HepG2 (cell line): ENCODE results near the gene CDX1. TPM values are rescaled to one million over a fixed set of nuclear protein-coding genes. Genes with fewer than 3 reads are reported as not detected.

Experiments
- AKAP8 ChIP-seq: sonication (generic); formaldehyde crosslinking; IDR thresholded peaks from 2 replicates; pipeline ENCODE4 v1.5.1; 2020; ENCODE audit warnings: mild to moderate bottlenecking, missing genetic modification reagents
- BCL3 ChIP-seq: sonication (generic); formaldehyde crosslinking; IDR thresholded peaks from 2 replicates; pipeline ENCODE4 v1.5.1; 2020; ENCODE audit warnings: mild to moderate bottlenecking, missing genetic modification reagents, moderate library complexity
- CREBL2 ChIP-seq: sonication (generic); formaldehyde crosslinking; IDR thresholded peaks from 2 replicates; pipeline ENCODE4 v1.8.1; 2023; ENCODE audit warnings: missing genetic modification reagents, mild to moderate bottlenecking, borderline replicate concordance
- FOSL2 ChIP-seq: sonication (generic); formaldehyde crosslinking; IDR thresholded peaks from 2 replicates; pipeline ENCODE4 v1.4.0; 2020; ENCODE audit warnings: missing genetic modification reagents
- FOXA3 ChIP-seq: IDR thresholded peaks from 2 replicates; pipeline ENCODE4 v1.6.1; 2016; ENCODE audit warnings: missing genetic modification reagents, missing compliant biosample characterization
- IKZF1 ChIP-seq: fragments of 450-650 bp; IDR thresholded peaks from 2 replicates; pipeline ENCODE4 v1.7.1; 2016
- KAT7 ChIP-seq: IDR thresholded peaks from 2 replicates; pipeline ENCODE4 v1.6.1; 2018; ENCODE audit warnings: borderline replicate concordance, missing compliant biosample characterization
- MAFK ChIP-seq, 2 experiments: IDR thresholded peaks in 1 of 2; conservative IDR thresholded peaks in 1 of 2; 2 replicates each; pipeline ENCODE4 v1.6.1; 2011; ENCODE audit warnings: improper control_type of control experiment in 2 of 2, low read length in 2 of 2
- MEF2D ChIP-seq: sonication (generic); formaldehyde crosslinking; IDR thresholded peaks from 2 replicates; pipeline ENCODE4 v1.5.1; 2020; ENCODE audit warnings: mild to moderate bottlenecking, missing genetic modification reagents
- NFE2 ChIP-seq: sonication (generic); formaldehyde crosslinking; IDR thresholded peaks from 2 replicates; pipeline ENCODE4 v1.4.0; 2020; ENCODE audit warnings: missing genetic modification reagents
- PBX3 ChIP-seq: sonication (generic); formaldehyde crosslinking; IDR thresholded peaks from 2 replicates; pipeline ENCODE4 v1.8.1; 2023; ENCODE audit warnings: missing genetic modification reagents, inconsistent platforms, borderline replicate concordance
- PLSCR1 ChIP-seq: sonication (generic); formaldehyde crosslinking; IDR thresholded peaks from 2 replicates; pipeline ENCODE4 v1.5.0; 2020; ENCODE audit warnings: missing genetic modification reagents, mild to moderate bottlenecking, borderline replicate concordance
- SRSF1 ChIP-seq: fragments of 200-400 bp; formaldehyde crosslinking; optimal IDR thresholded peaks from 2 replicates; pipeline ENCODE3; 2017; ENCODE audit warnings: mild to moderate bottlenecking, low read depth, low read length, moderate library complexity
- TBL1XR1 ChIP-seq: fragments of 150-350 bp; IDR thresholded peaks from 2 replicates; pipeline ENCODE4 v1.6.1; 2014; ENCODE audit warnings: borderline replicate concordance, low read length; ENCODE audit not compliant: partially characterized antibody
- TSC22D2 ChIP-seq: sonication (generic); formaldehyde crosslinking; IDR thresholded peaks from 2 replicates; pipeline ENCODE4 v1.5.1; 2020; ENCODE audit warnings: missing genetic modification reagents, mild to moderate bottlenecking, borderline replicate concordance
- ZBTB42 ChIP-seq: sonication (generic); formaldehyde crosslinking; IDR thresholded peaks from 2 replicates; pipeline ENCODE4 v1.5.0; 2020; ENCODE audit warnings: mild to moderate bottlenecking, missing genetic modification reagents
- ZBTB7B ChIP-seq: sonication (generic); formaldehyde crosslinking; IDR thresholded peaks from 2 replicates; pipeline ENCODE4 v1.4.0; 2020; ENCODE audit warnings: missing genetic modification reagents
- ZNF207 ChIP-seq: fragments of 450-650 bp; IDR thresholded peaks from 2 replicates; pipeline ENCODE4 v1.6.1; 2016; ENCODE audit warnings: antibody characterized with exemption, borderline replicate concordance
- ZNF253 ChIP-seq: sonication (generic); formaldehyde crosslinking; IDR thresholded peaks from 2 replicates; pipeline ENCODE4 v1.8.0; 2022; ENCODE audit warnings: mild to moderate bottlenecking, missing genetic modification reagents, borderline replicate concordance
- ZNF34 ChIP-seq: sonication (generic); formaldehyde crosslinking; IDR thresholded peaks from 2 replicates; pipeline ENCODE4 v1.4.0; 2020; ENCODE audit warnings: mild to moderate bottlenecking, missing genetic modification reagents, borderline replicate concordance
- ZNF652 ChIP-seq: IDR thresholded peaks from 2 replicates; pipeline ENCODE4 v1.6.1; 2016; ENCODE audit warnings: low read depth, borderline replicate concordance
- ZNF710 ChIP-seq: sonication (generic); formaldehyde crosslinking; IDR thresholded peaks from 2 replicates; pipeline ENCODE4 v1.5.0; 2020; ENCODE audit warnings: mild to moderate bottlenecking, missing genetic modification reagents, borderline replicate concordance
- polyA plus RNA-seq, 8 experiments: library from polyadenylated mRNA; depleted of rRNA in 3 of 8; stranded (reverse) in 7 of 8; unstranded in 1 of 8; fragments of >200 nt; fragmentation: Illumina TruSeq in 4 of 8; extraction: Trizol in 4 of 8; gene quantifications; 2 replicates each; pipeline versions ENCODE4 v1.2.1 to v1.2.3, GENCODE V29; 2011 to 2016; ENCODE audit warnings: low read depth in 4 of 8, missing spikeins in 1 of 8, mixed read lengths in 1 of 8; ENCODE audit not compliant: insufficient read depth in 1 of 8
- total RNA-seq, 5 experiments: library from RNA; depleted of rRNA; stranded (reverse); fragments of >200 nt; fragmentation: Illumina TruSeq; extraction: Trizol; gene quantifications; 2 replicates each; pipeline ENCODE4 v1.2.3, GENCODE V29; 2016; ENCODE audit warnings: low read depth in 1 of 5
- TF ChIP-seq, protein P1 (sequence below): sonication (generic); formaldehyde crosslinking; IDR thresholded peaks from 2 replicates; pipeline ENCODE4 v1.8.1; 2023; ENCODE audit warnings: mild to moderate bottlenecking, missing genetic modification reagents, borderline replicate concordance
- TF ChIP-seq, protein P2 (sequence below): sonication (generic); formaldehyde crosslinking; IDR thresholded peaks from 2 replicates; pipeline ENCODE4 v1.4.0; 2020; ENCODE audit warnings: mild to moderate bottlenecking, missing genetic modification reagents

CDX1 gene
- total and polyA plus RNA-seq, 2 of the 13 experiments (the other 11 are each of a cell fraction or from before 2014, with no cell fraction given), result not detected

DNA sequence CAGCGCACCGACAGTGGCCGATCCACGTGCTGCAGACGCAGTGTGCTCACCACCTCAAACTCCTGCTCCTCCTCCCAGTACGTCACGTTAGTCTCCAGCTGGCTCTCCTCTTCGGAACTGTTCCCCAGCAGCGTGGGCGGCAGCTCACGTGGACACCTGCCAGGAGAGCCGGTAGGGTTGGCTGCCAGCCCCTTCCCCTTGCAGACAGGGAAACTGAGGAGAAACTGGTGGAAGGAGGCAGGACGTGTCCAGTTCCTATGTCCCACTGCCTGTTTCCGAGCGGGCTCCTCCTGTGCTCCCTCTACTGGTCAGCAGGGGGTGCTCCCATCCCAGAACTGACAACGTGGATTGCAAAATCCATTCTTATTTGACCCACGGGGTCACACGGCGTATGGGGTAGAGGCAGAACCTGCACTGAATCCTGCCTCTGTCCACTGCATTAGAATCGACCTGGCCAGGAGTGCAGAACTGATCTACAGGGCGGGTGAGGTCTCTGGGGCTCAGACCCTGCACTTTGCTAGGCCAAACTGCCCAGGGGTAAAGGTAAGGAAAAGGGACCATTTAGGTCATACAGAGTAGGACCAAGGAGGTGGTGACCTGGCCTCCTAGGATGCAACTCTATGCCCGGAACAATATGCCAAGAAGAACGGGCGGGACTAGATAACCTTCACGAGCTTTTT lies 36.6 kb upstream of the CDX1 start (continued):
- TF ChIP-seq ZNF253 (CRISPR knock-in tag) (no peak), TBL1XR1 (no peak), FOXA3 (CRISPR knock-in tag) (peak; percentile 47), ZNF710 (CRISPR knock-in tag) (no peak), KAT7 (CRISPR knock-in tag) (no peak), AKAP8 (CRISPR knock-in tag) (no peak), ZNF207 (no peak), ZNF652 (CRISPR knock-in tag) (no peak), ZBTB42 (no peak), MEF2D (CRISPR knock-in tag) (no peak), ZBTB7B (CRISPR knock-in tag) (0 out of 2 replicates have a peak, but pooled peaks have one; percentile 42), FOSL2 (CRISPR knock-in tag) (peak; percentile 62), ZNF34 (CRISPR knock-in tag) (no peak), TSC22D2 (CRISPR knock-in tag) (no peak; the same call in 1 of the 2 replicates), PBX3 (CRISPR knock-in tag) (no peak), PLSCR1 (CRISPR knock-in tag) (no peak), BCL3 (CRISPR knock-in tag) (no peak), IKZF1 (no peak), MAFK (conservative IDR thresholded peaks at IDR 0.05 in 1 of 2, IDR thresholded peaks at IDR 0.05 in 1 of 2; ENCODE audit: low read length in 2 of 2) (no peak), CREBL2 (CRISPR knock-in tag) (no peak), SRSF1 (no peak), NFE2 (CRISPR knock-in tag) (no peak)
- TF ChIP-seq, protein P1, sequence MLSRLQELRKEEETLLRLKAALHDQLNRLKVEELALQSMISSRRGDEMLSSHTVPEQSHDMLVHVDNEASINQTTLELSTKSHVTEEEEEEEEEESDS, result no peak
- TF ChIP-seq, protein P2, sequence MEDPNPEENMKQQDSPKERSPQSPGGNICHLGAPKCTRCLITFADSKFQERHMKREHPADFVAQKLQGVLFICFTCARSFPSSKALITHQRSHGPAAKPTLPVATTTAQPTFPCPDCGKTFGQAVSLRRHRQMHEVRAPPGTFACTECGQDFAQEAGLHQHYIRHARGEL (CRISPR knock-in tag), result no peak
